Measurements from ENCODE around the gene ADCY2.

The ADCY2 gene

GRCh38 chr5:7446913-7447312, 51.0 kb downstream of the ADCY2 start:
- H3K4me3 ChIP-seq: no peak overlapping the region
- no peaks in the 10 kb centered on the region for H3K27me3 ChIP-seq
- H3K9me3 ChIP-seq: peaks cover 0 to 3% (median 0%) of the 10 kb centered on the region in 3 donors
- intact Hi-C loops (cut with DNase I; ENCODE audit: low total_unique reads): no loop called here
- no peaks in the 10 kb centered on the region for H3K36me3 ChIP-seq
- H3K4me1 ChIP-seq: no peaks in the 10 kb centered on the region
- no peak for DNase-seq
- TF ChIP-seq CTCF (IDR thresholded peaks at IDR 0.05): no peak
- H3K27ac ChIP-seq: no peak overlapping the region

DNA sequence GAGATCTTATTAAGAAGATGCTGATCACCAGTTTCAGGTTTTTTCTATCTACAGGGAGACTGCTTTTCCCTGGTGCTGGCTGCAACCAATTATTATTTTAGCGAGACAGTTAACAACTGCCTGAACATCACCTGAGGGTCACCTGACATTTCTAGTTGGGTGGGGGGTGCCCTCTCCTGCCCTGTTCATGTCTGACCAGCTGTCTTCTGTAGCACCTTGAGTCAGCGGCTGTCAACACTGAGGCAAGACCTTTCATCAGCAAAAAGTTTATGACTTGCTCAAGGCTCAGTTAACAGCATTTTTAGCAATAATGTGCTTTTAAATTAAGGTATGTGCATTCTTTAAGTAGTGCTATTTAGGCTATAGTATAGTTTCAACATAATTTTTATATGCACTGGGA, 58.0 kb downstream of the ADCY2 start:
- Histone ChIP-seq H3K27me3 (no peaks in the 10 kb centered on the region), H3K4me1 (no peaks in the 10 kb centered on the region), H3K27ac (no peak overlapping the region), H3K4me3 (no peak overlapping the region), H3K36me3 (no peaks in the 10 kb centered on the region), H3K9me3 (peaks cover 0 to 3% (median 0%) of the 10 kb centered on the region in 3 donors)
- DNase-seq: no peak
- intact Hi-C loops (cut with DNase I; ENCODE audit: low total_unique reads): no loop called here
- no peak for TF ChIP-seq CTCF (IDR thresholded peaks at IDR 0.05)

DNA sequence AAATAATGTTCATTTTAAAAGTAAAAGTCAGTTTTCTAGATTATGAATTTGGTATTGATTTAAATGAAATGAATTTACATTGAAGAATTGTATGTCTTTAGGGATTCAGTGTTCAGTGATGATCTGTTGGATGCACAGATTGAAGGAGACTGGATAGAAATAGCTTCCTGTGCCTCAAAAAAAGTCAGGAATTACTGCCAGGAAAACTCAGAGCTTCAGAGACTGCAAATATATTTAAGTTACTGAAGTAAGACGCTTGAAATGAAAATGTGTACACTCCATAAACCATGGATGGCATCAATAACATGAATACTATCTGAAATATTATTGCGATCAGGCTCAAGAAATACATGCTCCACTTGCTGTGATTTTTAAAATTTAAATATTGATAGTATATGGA, 60.3 kb downstream of the ADCY2 start:
- H3K27me3 ChIP-seq: no peaks in the 10 kb centered on the region
- no peak overlapping the region for H3K4me3 ChIP-seq
- H3K36me3 ChIP-seq: no peaks in the 10 kb centered on the region
- H3K9me3 ChIP-seq: no peaks in the 10 kb centered on the region
- TF ChIP-seq CTCF (IDR thresholded peaks at IDR 0.05): no peak
- DNase-seq: no peak
- H3K27ac ChIP-seq: no peak overlapping the region
- no peaks in the 10 kb centered on the region for H3K4me1 ChIP-seq
- intact Hi-C loops (cut with DNase I; ENCODE audit: low total_unique reads): no loop called here

- intact Hi-C loops (cut with DNase I; ENCODE audit: low total_unique reads): no loop called here
- Histone ChIP-seq H3K36me3 (no peaks in the 10 kb centered on the region), H3K27ac (no peak overlapping the region), H3K4me3 (no peak overlapping the region), H3K4me1 (no peaks in the 10 kb centered on the region), H3K27me3 (no peaks in the 10 kb centered on the region), H3K9me3 (no peaks in the 10 kb centered on the region)
- TF ChIP-seq CTCF (IDR thresholded peaks at IDR 0.05): no peak
- DNase-seq: no peak
Measured at GRCh38 chr5:7461371-7461770, 65.4 kb downstream of the ADCY2 start.

- no peak for DNase-seq
- Histone ChIP-seq H3K27me3 (no peaks in the 10 kb centered on the region), H3K9me3 (no peaks in the 10 kb centered on the region), H3K27ac (no peak overlapping the region), H3K4me3 (no peak overlapping the region), H3K4me1 (no peaks in the 10 kb centered on the region), H3K36me3 (no peaks in the 10 kb centered on the region)
- intact Hi-C loops (cut with DNase I; ENCODE audit: low total_unique reads): no loop called here
- TF ChIP-seq CTCF (IDR thresholded peaks at IDR 0.05): no peak
Measured at GRCh38 chr5:7462758-7463157, 66.8 kb downstream of the ADCY2 start.

DNA sequence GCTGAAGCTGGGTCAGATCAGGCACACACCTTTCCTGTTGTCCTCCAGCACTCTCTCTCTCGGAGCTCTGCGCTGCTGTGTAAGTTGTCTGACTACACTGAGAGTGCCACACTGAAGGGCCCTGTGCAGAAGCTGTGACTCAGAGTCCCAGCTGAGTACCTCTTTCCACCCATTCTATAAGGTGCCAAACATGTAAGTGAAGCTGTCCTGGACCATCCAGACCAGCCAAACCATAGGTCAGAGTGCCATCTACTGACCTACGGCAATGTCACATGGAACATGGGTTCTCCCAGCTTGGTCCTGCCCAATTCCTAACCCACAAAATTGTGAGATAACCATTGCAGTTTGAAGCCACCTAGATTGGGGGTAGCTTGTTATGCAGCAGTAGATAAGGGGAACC, 68.2 kb downstream of the ADCY2 start:
- no peak for DNase-seq
- H3K27ac ChIP-seq: no peak overlapping the region
- H3K4me3 ChIP-seq: no peak overlapping the region
- intact Hi-C loops (cut with DNase I; ENCODE audit: low total_unique reads): no loop called here
- no peaks in the 10 kb centered on the region for H3K9me3 ChIP-seq
- no peaks in the 10 kb centered on the region for H3K36me3 ChIP-seq
- no peaks in the 10 kb centered on the region for H3K27me3 ChIP-seq
- TF ChIP-seq CTCF (IDR thresholded peaks at IDR 0.05): no peak
- H3K4me1 ChIP-seq: no peaks in the 10 kb centered on the region
